Measurements from ENCODE around the gene KLHDC10. TPM values are rescaled to one million over a fixed set of nuclear protein-coding genes. Genes with fewer than 3 reads are reported as not detected.

The KLHDC10 gene
- total RNA-seq, 1 experiment from 2014 or later, result 47.0 TPM

- Histone ChIP-seq H3F3A (ENCODE audit: insufficient read depth, low read depth) (peaks cover 9% of the 10 kb centered on the region; the same call in 1 of the 2 replicates), H4K20me1 (ENCODE audit: insufficient read depth) (no peaks in the 10 kb centered on the region), H3K9me3 (ENCODE audit: insufficient read depth, low read depth) (no peaks in the 10 kb centered on the region), H3K27me3 (ENCODE audit: insufficient read depth, low read depth) (no peaks in the 10 kb centered on the region), H3K36me3 (ENCODE audit: low read depth) (no peaks in the 10 kb centered on the region), H3K79me2 (ENCODE audit: low read depth) (no peaks in the 10 kb centered on the region), H3K4me3 (no peak overlapping the region), H3K27ac (no peak overlapping the region), H2AFZ (no peak overlapping the region), H3K4me1 (replicated peaks; ENCODE audit: insufficient read depth) (peaks cover 5% of the 10 kb centered on the region; the same call in 1 of the 2 replicates), H3K4me2 (no peak overlapping the region), H3K9me2 (ENCODE audit: insufficient read depth) (no peaks in the 10 kb centered on the region)
- DNase-seq, result no peak
- POLR2A ChIA-PET (ENCODE audit: unreplicated experiment), result no interaction called here
- no TSS peak for BruUV-seq (replicated peaks)
- intact Hi-C loops (cut with micrococcal nuclease; ENCODE audit: unreplicated experiment), result no loop called here
- CTCF ChIA-PET, result no interaction called here
- TF ChIP-seq, protein P1, sequence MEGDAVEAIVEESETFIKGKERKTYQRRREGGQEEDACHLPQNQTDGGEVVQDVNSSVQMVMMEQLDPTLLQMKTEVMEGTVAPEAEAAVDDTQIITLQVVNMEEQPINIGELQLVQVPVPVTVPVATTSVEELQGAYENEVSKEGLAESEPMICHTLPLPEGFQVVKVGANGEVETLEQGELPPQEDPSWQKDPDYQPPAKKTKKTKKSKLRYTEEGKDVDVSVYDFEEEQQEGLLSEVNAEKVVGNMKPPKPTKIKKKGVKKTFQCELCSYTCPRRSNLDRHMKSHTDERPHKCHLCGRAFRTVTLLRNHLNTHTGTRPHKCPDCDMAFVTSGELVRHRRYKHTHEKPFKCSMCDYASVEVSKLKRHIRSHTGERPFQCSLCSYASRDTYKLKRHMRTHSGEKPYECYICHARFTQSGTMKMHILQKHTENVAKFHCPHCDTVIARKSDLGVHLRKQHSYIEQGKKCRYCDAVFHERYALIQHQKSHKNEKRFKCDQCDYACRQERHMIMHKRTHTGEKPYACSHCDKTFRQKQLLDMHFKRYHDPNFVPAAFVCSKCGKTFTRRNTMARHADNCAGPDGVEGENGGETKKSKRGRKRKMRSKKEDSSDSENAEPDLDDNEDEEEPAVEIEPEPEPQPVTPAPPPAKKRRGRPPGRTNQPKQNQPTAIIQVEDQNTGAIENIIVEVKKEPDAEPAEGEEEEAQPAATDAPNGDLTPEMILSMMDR (conservative IDR thresholded peaks at IDR 0.05), result no peak
- no peak for TF ChIP-seq EZH2 (IDR thresholded peaks at IDR 0.05; ENCODE audit: low read depth)
Measured at GRCh38 chr7:130143334-130143732, 73.0 kb downstream of the KLHDC10 start.

DNA sequence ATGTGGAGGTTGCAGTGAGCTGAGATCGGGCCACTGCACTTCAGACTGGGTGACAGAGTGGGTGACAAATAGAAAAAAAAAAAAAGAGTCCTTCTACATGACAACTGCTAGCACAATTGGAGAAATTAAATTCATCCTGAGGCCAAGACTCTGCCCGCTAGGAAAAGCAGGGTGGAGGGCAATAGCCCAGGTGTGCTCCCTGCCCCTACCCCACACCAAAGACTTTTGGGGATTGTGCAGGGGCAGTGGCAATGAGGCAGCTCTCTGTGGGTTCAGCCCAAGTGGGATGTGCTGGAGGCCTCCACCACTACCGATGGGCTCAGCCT is 73.6 kb downstream of the KLHDC10 start:
- peak overlapping the region; percentile 30; the same call in 1 of the 2 replicates for H3K27ac ChIP-seq
- no peaks in the 10 kb centered on the region for H3K9me3 ChIP-seq (ENCODE audit: insufficient read depth, low read depth)
- peaks cover 5% of the 10 kb centered on the region; the same call in 1 of the 2 replicates for H3K4me1 ChIP-seq (replicated peaks; ENCODE audit: insufficient read depth)
- peak overlapping the region; percentile 34; the same call in 1 of the 2 replicates for H3K4me2 ChIP-seq
- H3K4me3 ChIP-seq, result no peak overlapping the region
- H3K79me2 ChIP-seq (ENCODE audit: low read depth), result no peaks in the 10 kb centered on the region
- no peaks in the 10 kb centered on the region for H3K36me3 ChIP-seq (ENCODE audit: low read depth)
- H4K20me1 ChIP-seq (ENCODE audit: insufficient read depth), result no peaks in the 10 kb centered on the region; the same call in 1 of the 2 replicates
- H3K27me3 ChIP-seq (ENCODE audit: insufficient read depth, low read depth), result no peaks in the 10 kb centered on the region
- CTCF ChIA-PET, result no interaction called here
- intact Hi-C loops (cut with micrococcal nuclease; ENCODE audit: unreplicated experiment), result no loop called here
- POLR2A ChIA-PET (ENCODE audit: unreplicated experiment), result no interaction called here
- DNase-seq, result no peak
- BruUV-seq (replicated peaks), result no TSS peak
- H3F3A ChIP-seq (ENCODE audit: insufficient read depth, low read depth), result peaks cover 9% of the 10 kb centered on the region; the same call in 1 of the 2 replicates
- TF ChIP-seq EZH2 (IDR thresholded peaks at IDR 0.05; ENCODE audit: low read depth), result no peak
- TF ChIP-seq, protein P1 (conservative IDR thresholded peaks at IDR 0.05), result no peak
- H3K9me2 ChIP-seq (ENCODE audit: insufficient read depth), result no peaks in the 10 kb centered on the region
- H2AFZ ChIP-seq, result no peak overlapping the region

DNA sequence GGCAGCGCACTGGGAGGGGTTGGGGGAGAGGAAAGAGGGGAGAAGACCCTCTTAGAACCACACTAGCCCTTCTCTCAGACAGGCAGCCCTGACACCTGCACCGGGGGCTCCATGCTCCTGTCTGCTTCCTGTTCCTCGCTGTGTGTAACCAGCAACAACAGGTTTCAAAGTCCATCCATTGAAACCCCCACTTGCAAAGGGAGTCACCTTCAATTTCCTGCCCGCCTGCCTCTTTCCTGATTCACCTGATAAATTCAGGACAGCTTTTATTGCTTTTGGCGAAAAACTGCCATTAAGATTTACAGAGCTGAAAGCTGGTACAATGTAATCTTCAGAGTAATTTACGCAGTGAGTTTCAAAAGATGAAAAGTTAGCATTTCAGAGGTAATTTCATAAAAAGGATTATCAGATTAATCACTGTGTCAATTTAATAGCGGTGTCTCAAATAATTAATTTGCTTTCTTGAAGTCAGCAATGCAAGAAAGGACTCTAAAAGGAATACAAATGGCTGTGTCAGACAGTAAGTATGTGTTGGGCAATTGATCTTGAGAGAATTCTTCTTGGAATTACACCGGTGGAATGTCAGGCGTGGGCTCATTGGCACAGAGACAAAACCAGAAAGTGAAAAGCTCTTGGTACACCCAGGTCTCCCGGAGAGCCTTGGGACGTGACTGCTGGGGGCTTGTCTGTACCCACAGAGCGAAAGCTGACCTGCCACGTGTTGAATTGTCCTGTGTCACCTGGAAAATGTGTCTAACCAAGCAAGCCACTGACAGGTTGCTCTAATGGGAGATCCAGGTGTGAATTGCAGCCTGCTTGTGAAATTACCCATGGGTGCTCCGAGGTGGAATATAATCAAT is 74.2 kb downstream of the KLHDC10 start:
- H2AFZ ChIP-seq, result no peak overlapping the region
- no peaks in the 10 kb centered on the region for H3K27me3 ChIP-seq (ENCODE audit: insufficient read depth, low read depth)
- H3K4me2 ChIP-seq, result peak overlapping the region; percentile 34
- H3K9me3 ChIP-seq (ENCODE audit: insufficient read depth, low read depth), result no peaks in the 10 kb centered on the region
- peaks cover 5% of the 10 kb centered on the region; the same call in 1 of the 2 replicates for H3K4me1 ChIP-seq (replicated peaks; ENCODE audit: insufficient read depth)
- no peaks in the 10 kb centered on the region for H3K36me3 ChIP-seq (ENCODE audit: low read depth)
- H3K4me3 ChIP-seq, result no peak overlapping the region
- no peaks in the 10 kb centered on the region for H3K79me2 ChIP-seq (ENCODE audit: low read depth)
- ChIA-PET POLR2A (ENCODE audit: unreplicated experiment) (interaction anchor here (0.6 to 0.7 kb wide), 3 partner anchors 28 to 213 kb away, joined by 4 to 7 read pairs (median 4); no protein-coding TSS in a partner anchor), CTCF (no interaction called here)
- no peaks in the 10 kb centered on the region for H3K9me2 ChIP-seq (ENCODE audit: insufficient read depth)
- H3K27ac ChIP-seq, result peak overlapping the region; percentile 30; the same call in 1 of the 2 replicates
- no peaks in the 10 kb centered on the region; the same call in 1 of the 2 replicates for H4K20me1 ChIP-seq (ENCODE audit: insufficient read depth)
- peaks cover 9% of the 10 kb centered on the region; the same call in 1 of the 2 replicates for H3F3A ChIP-seq (ENCODE audit: insufficient read depth, low read depth)
- intact Hi-C loops (cut with micrococcal nuclease; ENCODE audit: unreplicated experiment), result no loop called here
- TF ChIP-seq, protein P1 (conservative IDR thresholded peaks at IDR 0.05), result no peak
- TF ChIP-seq EZH2 (IDR thresholded peaks at IDR 0.05; ENCODE audit: low read depth), result no peak
- no TSS peak for BruUV-seq (replicated peaks)
- DNase-seq, result peak; percentile 71 to 81
